GM18511 (cell line): Measurements from ENCODE around the gene YBX3.
A peak's percentile ranks its signal among the peaks of the same experiment; 100 is the strongest.
"Not testable (repeated sequence)": the region's sequence is repeated elsewhere in the genome, so short reads cannot be mapped to it uniquely, and the experiment has no call there.

Source experiments
- ATAC-seq: cut with Tn5 transposase; IDR thresholded peaks from one replicate; pipeline ENCODE4 v1.9.1; 2021; ENCODE audit warnings: mild to moderate bottlenecking, moderate library complexity; ENCODE audit not compliant: unreplicated experiment

Gene YBX3

GRCh38 chr12:10722905-10723746 is at the start of gene YBX3:
TSS of gene YBX3 (minus strand) at chr12:10723323. CDS start at chr12:10723111, 212 bp downstream.
- ATAC-seq: peak; percentile 65

- no peak for ATAC-seq
Observed at GRCh38 chr12:10771132-10771733, 48.1 kb upstream of the YBX3 start.

DNA sequence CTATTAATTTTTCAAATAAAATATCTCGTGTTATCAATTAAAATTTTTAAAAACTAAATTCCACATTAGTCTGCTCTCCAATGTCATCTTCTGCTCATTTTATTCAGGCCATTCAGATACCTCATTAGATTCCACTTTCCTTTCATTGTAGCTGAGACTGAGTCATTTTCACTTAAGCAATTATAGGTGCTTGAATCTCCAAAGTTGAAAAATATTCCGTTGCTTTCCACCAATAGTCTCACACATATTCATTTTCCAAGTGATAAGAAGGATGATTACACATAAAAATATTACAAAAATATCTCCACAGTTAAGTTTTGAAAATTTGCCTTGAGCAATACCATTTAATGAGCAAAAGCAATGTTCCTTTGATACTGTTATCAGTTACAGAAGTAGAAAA is 36.5 kb upstream of the YBX3 start:
- no peak for ATAC-seq

- no peak for ATAC-seq
Observed at GRCh38 chr12:10756194-10756593, 33.1 kb upstream of the YBX3 start.

- ATAC-seq: no peak
Observed at GRCh38 chr12:10753059-10753458, 29.9 kb upstream of the YBX3 start.

GRCh38 chr12:10750385-10750727 is 27.2 kb upstream of the YBX3 start:
- no peak for ATAC-seq

DNA sequence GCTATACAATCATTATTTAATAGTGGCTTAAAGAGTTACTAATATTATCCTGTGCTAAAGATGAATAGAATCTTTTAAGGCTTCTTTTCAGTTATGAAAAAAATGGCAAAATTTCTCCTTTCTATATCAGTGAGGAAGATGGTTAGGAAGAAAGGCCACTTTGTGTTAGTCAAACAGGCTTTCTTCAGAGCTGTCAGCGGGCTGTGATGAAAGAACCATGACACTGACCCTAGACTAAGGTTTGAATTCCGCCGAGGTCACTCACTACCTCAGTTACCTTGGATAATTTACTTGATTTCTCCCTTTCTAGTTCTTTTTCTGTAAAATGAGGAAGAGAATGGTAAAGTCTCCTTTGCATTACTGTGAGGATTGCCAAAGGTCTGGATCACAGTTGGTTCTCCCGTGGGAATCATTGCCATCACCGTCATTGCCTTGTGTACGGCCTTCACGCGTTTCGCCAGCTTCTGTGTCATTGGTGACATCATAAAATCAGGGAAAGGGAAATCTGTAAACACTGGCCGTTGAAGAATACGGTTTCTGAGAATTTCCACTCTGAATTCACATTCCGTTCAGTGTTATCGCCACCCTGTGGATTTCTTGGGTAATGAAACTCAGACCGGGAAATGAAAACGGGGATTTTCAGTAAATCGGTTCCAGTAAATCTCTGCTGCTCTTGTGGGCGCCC is 26.7 kb upstream of the YBX3 start:
- peak; percentile 94 for ATAC-seq

DNA sequence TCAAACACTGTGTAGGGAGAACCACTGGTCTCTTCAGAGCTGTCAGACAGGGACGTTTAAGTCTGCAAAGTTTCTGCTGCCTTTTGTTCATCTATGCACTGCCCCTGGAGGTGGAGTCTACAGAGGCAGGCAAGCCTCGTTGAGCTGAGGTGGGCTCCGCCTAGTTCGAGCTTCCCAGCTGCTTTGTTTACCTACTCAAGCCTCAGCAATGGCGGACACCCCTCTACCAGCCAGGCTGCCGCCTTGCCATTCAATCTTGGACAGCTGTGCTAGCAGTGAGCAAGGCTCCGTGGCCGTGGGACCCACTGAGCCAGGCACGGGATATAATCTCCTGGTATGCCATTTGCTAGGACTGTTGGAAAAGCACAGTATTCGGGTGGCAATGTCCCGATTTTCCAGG is 24.6 kb upstream of the YBX3 start:
- no peak for ATAC-seq

DNA sequence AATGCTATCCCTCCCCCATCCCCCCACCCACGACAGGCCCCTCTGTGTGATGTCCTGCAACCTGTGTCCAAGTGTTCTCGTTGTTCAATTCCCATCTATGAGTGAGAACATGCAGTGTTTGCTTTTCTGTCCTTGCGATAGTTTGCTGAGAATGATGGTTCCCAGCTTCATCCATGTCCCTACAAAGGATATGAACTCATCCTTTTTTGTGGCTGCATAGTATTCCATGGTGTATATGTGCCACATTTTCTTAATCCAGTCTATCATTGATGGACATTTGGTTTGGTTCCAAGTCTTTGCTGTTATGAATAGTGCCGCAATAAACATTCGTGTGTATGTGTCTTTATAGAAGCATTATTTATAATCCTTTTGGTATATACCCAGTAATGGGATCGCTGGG is 20.3 kb upstream of the YBX3 start:
- ATAC-seq: not testable (repeated sequence)

GRCh38 chr12:10741845-10742244 is 18.7 kb upstream of the YBX3 start:
- ATAC-seq: no peak

DNA sequence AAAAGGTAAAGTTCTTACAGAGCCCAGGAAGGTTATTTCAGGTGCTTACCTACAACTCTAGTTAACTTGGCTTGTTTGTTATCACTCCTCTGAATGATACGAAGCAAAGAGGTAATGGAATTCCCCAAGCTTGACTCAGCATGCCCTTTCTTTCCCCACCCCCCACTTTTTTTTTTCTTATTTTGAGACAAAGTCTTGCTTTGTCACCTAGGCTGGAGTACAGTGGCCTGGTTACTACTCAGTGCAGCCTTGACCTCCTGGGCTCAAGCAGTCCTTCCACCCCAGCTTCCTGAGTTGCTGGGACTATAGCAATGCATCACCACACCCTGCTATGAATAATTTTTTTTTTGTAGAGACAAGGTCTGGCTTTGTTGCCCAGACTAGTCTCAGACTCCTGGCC is 17.1 kb upstream of the YBX3 start:
- no peak for ATAC-seq

DNA sequence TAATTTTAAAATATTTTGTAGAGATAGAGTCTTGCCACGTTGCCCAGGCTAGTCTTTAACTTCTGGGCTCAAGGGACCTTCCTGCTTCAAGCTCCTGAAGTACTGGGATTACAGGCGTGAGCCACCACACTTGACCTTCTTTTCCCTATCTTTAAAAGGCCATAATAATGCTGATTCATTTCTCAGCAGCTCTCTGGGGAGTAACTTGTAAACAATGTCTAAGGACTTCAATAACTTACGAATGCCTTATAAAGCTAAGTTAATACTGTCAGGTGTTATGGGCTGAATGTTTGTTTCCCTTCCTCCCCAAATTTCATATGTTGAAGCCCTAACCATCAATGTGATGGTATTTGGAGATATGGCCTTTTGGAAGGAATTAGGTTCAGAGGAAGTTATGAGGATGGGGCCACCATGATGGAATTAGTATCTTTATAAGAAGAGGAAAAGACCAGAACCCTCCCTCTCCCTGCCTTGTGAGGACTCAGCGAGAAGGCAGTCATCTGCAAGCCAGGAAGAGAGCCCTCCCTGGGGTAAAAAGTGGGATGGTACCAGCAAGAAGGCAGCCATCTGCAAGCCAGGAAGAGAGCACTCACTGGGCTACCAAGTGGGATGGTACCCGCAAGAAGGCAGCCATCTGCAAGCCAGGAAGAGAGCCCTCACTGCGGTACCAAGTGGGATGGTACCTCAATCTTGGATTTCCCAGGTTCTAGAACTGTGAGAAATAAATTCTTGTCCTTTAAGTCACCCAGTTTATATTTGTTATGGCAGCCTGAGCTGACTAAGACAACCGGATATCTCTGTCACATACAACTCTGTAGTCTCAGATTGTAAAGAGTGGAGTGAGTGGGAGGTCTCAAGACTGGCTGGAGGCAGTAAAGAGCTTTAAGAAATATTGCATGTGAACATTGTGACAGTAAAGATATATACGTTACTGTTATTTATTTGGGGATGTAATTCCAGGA is 16.3 kb upstream of the YBX3 start:
- no peak for ATAC-seq

- ATAC-seq: no peak
Observed at GRCh38 chr12:10737249-10737648, 14.1 kb upstream of the YBX3 start.

DNA sequence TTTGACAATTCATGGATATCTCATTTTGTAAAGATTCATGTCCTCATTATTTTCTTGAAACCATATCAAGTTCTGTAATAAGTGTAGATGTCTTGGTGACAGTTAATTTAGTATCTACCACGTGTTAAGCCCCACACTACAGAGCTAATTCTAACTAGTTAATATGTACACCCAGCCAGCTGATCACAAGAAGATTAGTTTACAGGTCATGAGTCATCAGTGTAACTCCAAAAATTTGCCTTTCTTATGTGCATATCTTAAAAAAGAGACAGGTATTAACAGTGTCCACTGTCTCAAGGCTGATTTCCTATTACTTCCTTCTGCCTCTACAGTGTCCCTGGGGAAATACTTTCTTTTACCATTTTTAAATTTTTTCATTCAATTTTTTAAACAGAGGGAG is 13.3 kb upstream of the YBX3 start:
- no peak for ATAC-seq

GRCh38 chr12:10735428-10735827 is 12.3 kb upstream of the YBX3 start:
- ATAC-seq: no peak

DNA sequence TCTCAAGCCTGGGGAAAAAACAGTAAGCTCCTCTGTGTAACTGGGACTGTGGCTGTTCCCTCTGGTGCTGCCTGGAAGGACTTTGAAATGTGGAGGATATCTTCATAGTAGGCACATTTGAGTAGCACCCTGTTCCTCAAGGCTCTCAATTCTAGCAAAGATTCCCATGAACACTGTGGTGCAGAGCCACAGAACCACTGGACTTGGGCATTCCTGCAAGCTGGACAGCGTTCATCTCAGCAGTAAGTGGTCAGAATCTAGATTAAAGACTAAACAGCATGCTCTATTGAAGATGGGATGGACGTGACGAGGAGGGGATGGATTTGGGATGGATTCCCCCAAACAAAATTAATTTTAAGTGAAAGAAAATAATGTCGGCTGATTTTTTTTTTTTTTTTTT is 9.4 kb upstream of the YBX3 start:
- no peak for ATAC-seq

DNA sequence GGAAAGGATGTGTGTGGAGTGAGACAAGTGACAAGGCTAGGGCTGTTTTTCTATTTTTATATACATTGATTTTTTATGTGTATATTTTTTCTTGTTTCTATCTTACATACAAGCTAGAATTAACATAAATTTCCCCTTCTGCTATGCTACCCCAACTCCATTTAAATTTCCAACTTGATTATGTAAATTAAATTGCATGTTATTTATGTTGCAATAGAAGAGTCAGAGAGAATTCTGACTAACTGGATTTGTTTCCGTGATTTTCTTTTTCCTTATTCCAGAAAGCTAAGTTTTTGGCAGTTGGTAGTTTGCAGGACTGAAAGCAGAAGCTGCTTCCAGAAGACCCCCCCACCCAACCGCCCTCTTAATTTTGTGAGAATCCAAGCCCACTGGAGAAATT is 8.9 kb upstream of the YBX3 start:
- no peak for ATAC-seq

DNA sequence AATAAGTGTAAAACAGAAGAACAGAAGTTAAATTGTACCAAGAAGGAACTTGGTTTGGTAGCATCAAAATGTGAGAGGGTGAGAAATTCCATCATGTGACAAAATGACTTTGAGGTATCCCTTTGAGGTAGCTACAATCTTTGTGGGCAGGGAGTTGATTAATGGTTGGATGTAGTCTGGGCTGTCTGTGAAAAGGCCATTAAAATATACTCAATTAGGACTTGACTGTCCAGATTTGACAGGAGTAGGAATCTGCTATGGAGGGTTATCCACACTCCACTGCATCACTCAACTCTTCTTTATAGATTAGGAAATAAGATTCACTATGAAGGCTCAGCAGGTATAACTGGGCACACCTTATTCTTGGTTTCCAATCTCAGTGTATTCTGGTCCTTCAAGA is 7.4 kb upstream of the YBX3 start:
- no peak for ATAC-seq

GRCh38 chr12:10728091-10728490 is 5.0 kb upstream of the YBX3 start:
- ATAC-seq: no peak

- no peak for ATAC-seq
Observed at GRCh38 chr12:10726945-10727344, 3.8 kb upstream of the YBX3 start.

DNA sequence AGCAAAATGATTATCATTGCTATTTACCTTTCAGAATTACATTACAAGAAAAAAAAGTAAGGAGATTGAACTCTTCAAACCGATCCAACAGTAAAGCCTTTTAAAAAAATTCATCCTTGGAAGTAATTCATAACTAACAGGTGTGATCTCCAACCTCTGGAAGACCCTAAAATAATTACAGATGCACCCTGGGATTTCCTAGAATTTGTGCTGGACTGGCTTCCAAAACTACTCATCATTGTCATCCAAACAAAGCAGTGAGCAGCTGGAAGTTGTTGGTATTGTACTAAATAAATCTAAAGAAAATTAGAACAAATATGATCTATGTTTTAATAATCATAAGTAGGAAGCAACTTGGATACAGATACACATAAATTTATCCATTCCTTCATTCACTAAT is 1.9 kb upstream of the YBX3 start:
- no peak for ATAC-seq
